T-helper 1 cell treated with Interleukin-12 subunit alpha and Interleukin-12 subunit beta and Interleukin-4 antibody, amounts not matched to agents 30 ng/mL and 1 ng/mL, for 36 hours (primary cell): ENCODE results near the gene HOXD13. TPM values are rescaled to one million over a fixed set of nuclear protein-coding genes. Genes with fewer than 3 reads are reported as not detected.

Source experiments
- intact Hi-C: fragments of 100-400 bp; cut with micrococcal nuclease; formaldehyde crosslinking; loops from one replicate; pipeline ENCODE4 v1.15.1; 2024
- total RNA-seq: library from RNA; stranded (reverse); gene quantifications from 2 replicates; pipeline ENCODE4 v1.2.3, GENCODE V29; 2022

Gene HOXD13
- total RNA-seq = not detected in 2 replicates

GRCh38 chr2:176092270-176093144 is at the start of gene HOXD13:
HOXD13 (plus strand) TSS chr2:176092721; CDS start chr2:176092891, 170 bp downstream.
- intact Hi-C loops = no loop called here

- intact Hi-C loops = no loop called here
Measured at GRCh38 chr2:176056406-176056805, 36.1 kb upstream of the HOXD13 start.

GRCh38 chr2:176063958-176064357 is 28.6 kb upstream of the HOXD13 start:
- intact Hi-C loops = no loop called here

GRCh38 chr2:176066645-176067588 is 25.6 kb upstream of the HOXD13 start:
- intact Hi-C loops = no loop called here

GRCh38 chr2:176067589-176068418 is 24.7 kb upstream of the HOXD13 start:
- intact Hi-C loops = no loop called here

DNA sequence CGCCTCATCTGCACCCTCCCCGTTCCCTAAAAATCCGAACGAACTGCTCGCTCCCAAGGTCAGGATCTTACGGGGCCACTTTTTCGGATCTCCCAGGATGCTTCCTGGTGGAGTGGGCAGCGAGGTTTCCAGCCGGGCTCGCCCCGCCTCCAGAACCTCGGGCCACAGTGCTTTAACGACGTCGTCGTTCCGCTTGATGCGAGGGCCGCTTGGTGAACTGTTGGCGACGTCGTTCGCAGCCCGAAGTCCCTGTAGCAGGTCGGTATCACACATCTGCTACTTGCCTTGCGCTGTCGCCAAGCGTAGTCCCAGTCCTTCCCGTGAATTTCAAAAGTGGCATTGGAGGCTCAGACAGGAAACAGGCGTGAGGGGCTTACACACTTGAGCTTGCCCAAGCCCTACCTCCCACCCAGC is 24.1 kb upstream of the HOXD13 start:
- intact Hi-C loops = no loop called here

GRCh38 chr2:176071330-176072291 is 20.9 kb upstream of the HOXD13 start:
- intact Hi-C loops = no loop called here

GRCh38 chr2:176072292-176072669 is 20.2 kb upstream of the HOXD13 start:
- intact Hi-C loops = no loop called here

DNA sequence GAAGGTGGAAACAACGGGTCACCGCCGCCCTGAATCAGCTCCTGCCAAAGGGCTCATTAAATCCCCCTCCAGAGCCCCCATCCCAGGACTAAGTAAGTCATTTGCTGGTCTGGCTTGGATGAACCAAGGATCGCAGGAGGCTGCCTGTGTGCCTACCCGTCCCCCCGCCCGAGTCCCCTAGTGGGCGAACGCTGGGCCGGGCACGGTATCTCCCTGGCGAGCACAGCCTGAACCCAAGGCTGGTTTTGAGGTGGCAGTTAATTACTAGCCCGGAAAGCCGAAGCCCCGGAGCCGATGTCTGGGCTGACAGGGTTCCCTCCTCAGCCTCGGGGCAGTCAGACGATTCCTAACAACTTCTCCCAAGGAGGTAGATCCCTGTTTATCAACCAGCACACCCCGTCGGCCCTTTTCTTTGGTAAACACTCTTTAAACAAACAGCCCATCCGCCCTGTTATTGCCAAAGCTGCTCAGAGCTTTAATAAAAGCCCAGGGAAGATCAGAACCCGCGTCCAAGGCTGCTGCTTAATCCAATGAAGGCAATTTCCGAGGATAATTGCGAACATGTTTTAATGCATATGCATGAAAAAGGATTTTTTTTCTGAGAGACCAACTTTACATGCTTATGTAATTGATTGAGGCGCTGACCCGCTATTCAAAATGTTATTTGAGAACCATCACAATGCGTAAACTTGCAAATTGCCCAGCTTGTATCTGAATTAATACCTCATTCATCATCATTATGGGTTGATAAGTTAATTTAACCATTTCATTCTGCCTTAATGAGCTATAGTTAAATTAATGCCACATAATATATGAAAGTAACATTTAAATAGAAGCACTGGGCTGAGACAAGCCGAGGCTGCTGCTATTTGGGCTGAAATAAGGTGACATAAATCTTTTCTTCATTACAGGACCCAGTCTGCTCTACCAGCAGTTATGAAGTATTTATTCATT is 19.3 kb upstream of the HOXD13 start:
- intact Hi-C loops = no loop called here

DNA sequence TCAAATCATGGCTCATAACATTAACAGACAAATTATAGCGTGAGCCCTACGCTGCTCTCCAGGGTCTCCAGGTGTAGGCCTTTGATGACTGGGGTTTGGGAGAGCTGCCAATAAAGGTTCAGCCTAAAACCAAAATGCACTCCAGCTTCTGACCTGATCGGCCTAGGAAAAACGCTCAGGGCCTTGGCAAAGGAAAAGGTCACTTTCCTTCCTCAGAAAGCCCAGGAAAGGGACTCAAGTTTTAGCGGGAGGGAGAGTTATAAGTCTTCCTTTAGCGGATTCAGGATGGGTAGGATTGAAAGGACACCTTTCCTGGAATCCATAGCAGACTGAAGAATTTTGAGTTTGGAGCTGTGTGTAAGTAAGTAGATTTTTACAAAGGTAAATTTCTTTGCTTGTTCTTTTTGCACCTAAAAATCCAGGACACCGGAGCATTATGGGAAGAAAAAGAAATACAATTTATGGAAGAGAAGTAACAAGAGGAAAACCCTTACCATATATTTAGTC is 17.5 kb upstream of the HOXD13 start:
- intact Hi-C loops = no loop called here

DNA sequence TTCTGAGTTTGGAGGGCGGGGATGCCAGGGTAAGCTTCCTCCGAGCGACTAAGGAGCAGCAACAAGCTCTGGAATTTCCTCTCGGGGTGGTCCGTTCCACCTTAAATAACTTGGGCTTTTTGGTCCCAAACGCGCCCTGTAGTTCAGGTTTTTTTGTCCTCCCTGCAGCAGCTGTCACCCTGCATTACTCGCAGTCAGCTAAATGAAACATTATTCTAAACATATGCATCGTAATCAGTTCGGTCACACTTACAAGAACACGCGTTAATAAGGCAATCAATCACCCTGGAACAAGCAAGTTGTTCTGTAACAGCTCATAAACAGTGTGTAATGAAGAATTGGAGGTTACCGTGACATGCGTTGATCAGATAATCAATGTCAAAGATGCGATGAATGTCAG is 17.0 kb upstream of the HOXD13 start:
- intact Hi-C loops = no loop called here

GRCh38 chr2:176076063-176076462 is 16.5 kb upstream of the HOXD13 start:
- intact Hi-C loops = no loop called here

DNA sequence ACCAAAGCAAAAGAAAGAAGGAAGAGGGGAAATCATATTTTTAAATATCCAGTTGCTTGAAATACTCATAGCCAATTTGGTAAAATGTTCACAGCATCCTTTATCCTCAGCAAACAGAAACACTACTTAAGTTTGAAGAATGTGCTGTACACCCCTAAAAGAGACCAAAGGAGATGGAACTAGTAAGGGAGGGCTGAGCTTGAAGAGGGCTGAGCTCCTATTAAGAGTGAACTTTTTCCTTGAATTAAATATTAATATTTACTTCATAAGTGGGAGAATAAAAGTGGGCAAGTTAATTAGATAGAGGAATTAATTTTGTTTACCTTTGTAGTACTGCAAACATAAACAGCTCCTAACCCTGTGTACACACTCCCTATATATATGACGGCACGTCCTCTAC is 15.7 kb upstream of the HOXD13 start:
- intact Hi-C loops = no loop called here

DNA sequence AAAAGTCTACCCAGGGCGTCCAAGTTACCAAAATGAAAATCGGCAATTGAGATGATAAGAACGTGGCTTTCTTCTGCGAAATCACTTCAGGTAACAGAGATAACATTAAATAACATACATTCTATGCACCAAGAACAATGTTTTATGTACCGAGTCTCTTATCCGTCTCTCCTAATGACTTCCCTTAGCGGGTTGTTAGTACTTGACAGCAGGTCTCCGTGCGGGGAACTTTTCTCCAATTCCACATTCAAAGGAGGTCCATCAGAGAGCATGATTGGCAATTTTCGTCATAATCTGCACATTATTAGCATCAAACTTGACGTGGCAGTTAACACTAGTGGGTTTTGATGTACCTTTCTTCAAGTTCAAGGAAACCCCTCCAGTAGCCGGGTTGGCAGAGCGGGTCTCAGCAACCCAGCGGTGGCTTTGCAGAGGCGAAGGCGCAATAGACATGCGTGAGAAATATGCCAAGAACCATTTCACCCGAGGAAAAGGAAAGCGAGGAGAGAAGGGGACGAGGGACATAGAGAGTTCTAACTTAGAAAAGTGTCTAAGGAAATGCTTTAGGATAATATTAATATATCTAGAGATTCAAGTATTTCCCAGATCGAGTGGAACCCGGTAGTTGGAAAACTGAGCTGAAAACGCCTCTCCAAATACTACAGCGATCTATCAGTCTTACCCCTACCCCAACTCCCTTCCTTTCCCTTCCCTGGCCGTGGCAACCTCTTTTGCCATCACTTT is 13.8 kb upstream of the HOXD13 start:
- intact Hi-C loops = loop anchor here (2.0 kb wide), 4 partner anchors 32 to 388 kb away; partner anchors contain the start of gene HOXD3

DNA sequence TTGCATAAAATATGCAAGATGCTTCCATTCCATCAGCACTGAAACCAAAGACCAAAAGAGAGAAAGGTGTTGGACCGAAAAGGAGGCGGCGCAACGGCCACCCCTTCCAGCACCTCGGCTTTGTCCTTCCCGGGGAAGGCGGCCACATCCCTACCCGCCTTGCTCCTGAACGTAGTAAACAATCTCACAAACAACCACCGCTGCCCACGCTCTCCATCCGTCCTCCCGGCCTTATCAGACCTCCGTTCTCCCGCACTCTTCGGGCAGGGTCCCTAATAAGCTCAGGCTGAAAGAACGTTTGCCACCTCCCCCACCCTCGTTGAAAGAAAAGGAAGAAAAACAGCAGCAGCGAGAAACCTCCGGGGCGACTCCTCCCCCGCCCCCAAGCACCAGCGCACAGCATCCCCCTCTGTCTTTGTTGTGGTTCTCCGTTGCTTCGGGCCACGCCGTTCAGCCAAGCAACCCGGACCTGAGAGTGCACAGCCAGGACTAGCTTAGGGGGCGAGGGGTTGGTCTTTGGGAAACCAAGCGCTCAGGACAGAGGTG is 13.2 kb upstream of the HOXD13 start:
- intact Hi-C loops = loop anchor here (2.0 kb wide), 4 partner anchors 31 to 389 kb away; partner anchors contain the start of gene HOXD3

DNA sequence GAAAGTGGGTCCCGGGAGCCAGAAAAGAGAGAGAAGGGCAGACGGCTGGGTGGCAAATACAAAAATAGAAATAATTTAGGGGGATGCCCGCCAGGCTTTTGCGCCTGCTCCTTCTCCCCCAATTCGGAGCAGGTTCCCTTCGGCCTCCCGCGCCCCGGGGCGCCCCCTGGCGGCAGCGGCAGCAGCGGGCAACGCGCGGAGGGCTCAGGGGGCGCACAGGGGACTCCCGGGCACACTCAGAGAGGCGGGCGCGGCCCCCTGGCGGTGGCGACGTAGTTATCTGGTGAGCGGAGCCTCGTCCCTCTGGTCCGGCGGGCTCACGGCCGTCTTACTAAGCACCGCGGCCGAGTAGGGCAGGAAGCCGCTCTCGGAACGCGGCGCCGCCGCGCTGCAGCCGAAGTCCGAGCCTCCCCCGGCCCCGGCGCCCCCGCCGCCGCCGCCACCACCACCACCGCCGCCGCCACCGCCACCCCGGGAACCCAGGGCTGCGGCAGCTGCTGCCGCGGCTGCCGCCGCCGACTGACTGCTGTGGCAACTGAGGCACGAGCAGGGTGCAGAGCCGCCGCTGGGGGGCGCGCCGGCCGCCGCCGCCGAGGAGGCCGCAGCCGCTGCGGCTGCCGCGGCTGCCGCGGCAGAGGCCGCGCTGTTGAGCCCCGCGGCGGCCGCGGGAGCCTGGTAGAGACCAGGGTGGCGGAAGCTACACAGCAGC is 12.5 kb upstream of the HOXD13 start:
- intact Hi-C loops = loop anchor here (2.0 kb wide), 4 partner anchors 31 to 389 kb away; partner anchors contain the start of gene HOXD3
